ENCODE data around the gene NEIL1.
"Not testable (repeated sequence)": the region's sequence is repeated elsewhere in the genome, so short reads cannot be mapped to it uniquely, and the experiment has no call there.

The NEIL1 gene

GRCh38 chr15:75335313-75335704 lies 11.5 kb upstream of the NEIL1 start:
- 38% methylated on average over 1 of the region's 3 CpGs; no CpG with 5 or more reads in 1 of the 2 experiments for WGBS, 2 experiments (ENCODE audit: insufficient coverage in 2 of 2)
- Histone ChIP-seq H3K4me1 (ENCODE audit: control insufficient read depth, insufficient read depth, low read length, poor library complexity, severe bottlenecking) (peaks cover 5% of the 10 kb centered on the region), H3K4me3 (ENCODE audit: extremely low read depth, insufficient read depth, low read length, poor library complexity, severe bottlenecking) (peak overlapping the region; percentile 78), H3K9me3 (ENCODE audit: control insufficient read depth, low read length) (no peaks in the 10 kb centered on the region), H3K27ac (ENCODE audit: low read depth, low read length, severe bottlenecking) (peak overlapping the region; percentile 23), H3K36me3 (ENCODE audit: control insufficient read depth, insufficient read depth, low read length) (peaks cover 12% of the 10 kb centered on the region)

GRCh38 chr15:75335705-75336355 lies 11.0 kb upstream of the NEIL1 start, which contains the start of gene COMMD4:
Gene COMMD4 (plus strand): TSS chr15:75336063. CDS start chr15:75336090, 27 bp downstream.
- H3K9me3 ChIP-seq (ENCODE audit: control insufficient read depth, low read length): no peaks in the 10 kb centered on the region
- H3K27ac ChIP-seq (ENCODE audit: low read depth, low read length, severe bottlenecking): peak within 1 kb of the TSS; percentile 23
- H3K4me1 ChIP-seq (ENCODE audit: control insufficient read depth, insufficient read depth, low read length, poor library complexity, severe bottlenecking): peaks cover 5% of the 10 kb centered on the region
- 2% methylated on average over 38 to 40 of the region's 42 CpGs for WGBS, 2 experiments (ENCODE audit: insufficient coverage in 2 of 2)
- H3K4me3 ChIP-seq (ENCODE audit: extremely low read depth, insufficient read depth, low read length, poor library complexity, severe bottlenecking): peak within 1 kb of the TSS; percentile 78
- H3K36me3 ChIP-seq (ENCODE audit: control insufficient read depth, insufficient read depth, low read length): peaks cover 16% of the 10 kb centered on the region

- WGBS, 2 experiments (ENCODE audit: insufficient coverage in 2 of 2): 90 to 98% methylated on average over 6 of the region's 11 CpGs
- no peaks in the 10 kb centered on the region for H3K9me3 ChIP-seq (ENCODE audit: control insufficient read depth, low read length)
- no peak overlapping the region for H3K4me3 ChIP-seq (ENCODE audit: extremely low read depth, insufficient read depth, low read length, poor library complexity, severe bottlenecking)
- H3K27ac ChIP-seq (ENCODE audit: low read depth, low read length, severe bottlenecking): no peak overlapping the region
- H3K36me3 ChIP-seq (ENCODE audit: control insufficient read depth, insufficient read depth, low read length): peaks cover 24% of the 10 kb centered on the region
- peaks cover 5% of the 10 kb centered on the region for H3K4me1 ChIP-seq (ENCODE audit: control insufficient read depth, insufficient read depth, low read length, poor library complexity, severe bottlenecking)
Observed at GRCh38 chr15:75338661-75339240, 8.1 kb upstream of the NEIL1 start.

GRCh38 chr15:75339531-75340240 lies 7.2 kb upstream of the NEIL1 start:
- Histone ChIP-seq H3K4me1 (ENCODE audit: control insufficient read depth, insufficient read depth, low read length, poor library complexity, severe bottlenecking) (peaks cover 5% of the 10 kb centered on the region), H3K36me3 (ENCODE audit: control insufficient read depth, insufficient read depth, low read length) (peaks cover 24% of the 10 kb centered on the region), H3K4me3 (ENCODE audit: extremely low read depth, insufficient read depth, low read length, poor library complexity, severe bottlenecking) (no peak overlapping the region), H3K27ac (ENCODE audit: low read depth, low read length, severe bottlenecking) (no peak overlapping the region), H3K9me3 (ENCODE audit: control insufficient read depth, low read length) (no peaks in the 10 kb centered on the region)
- 94 to 97% methylated on average over 12 of the region's 13 CpGs for WGBS, 2 experiments (ENCODE audit: insufficient coverage in 2 of 2)

- Histone ChIP-seq H3K9me3 (ENCODE audit: control insufficient read depth, low read length) (no peaks in the 10 kb centered on the region), H3K36me3 (ENCODE audit: control insufficient read depth, insufficient read depth, low read length) (peaks cover 24% of the 10 kb centered on the region), H3K4me1 (ENCODE audit: control insufficient read depth, insufficient read depth, low read length, poor library complexity, severe bottlenecking) (no peaks in the 10 kb centered on the region), H3K27ac (ENCODE audit: low read depth, low read length, severe bottlenecking) (no peak overlapping the region), H3K4me3 (ENCODE audit: extremely low read depth, insufficient read depth, low read length, poor library complexity, severe bottlenecking) (no peak overlapping the region)
- 86 to 90% methylated on average over 6 of the region's 6 CpGs for WGBS, 2 experiments (ENCODE audit: insufficient coverage in 2 of 2)
Observed at GRCh38 chr15:75342221-75342620, 4.6 kb upstream of the NEIL1 start.

GRCh38 chr15:75343953-75344352 lies 2.9 kb upstream of the NEIL1 start:
- peaks cover 21% of the 10 kb centered on the region for H3K36me3 ChIP-seq (ENCODE audit: control insufficient read depth, insufficient read depth, low read length)
- not testable (repeated sequence) for H3K27ac ChIP-seq (ENCODE audit: low read depth, low read length, severe bottlenecking); H3K4me1 ChIP-seq (ENCODE audit: control insufficient read depth, insufficient read depth, low read length, poor library complexity, severe bottlenecking); H3K4me3 ChIP-seq (ENCODE audit: extremely low read depth, insufficient read depth, low read length, poor library complexity, severe bottlenecking); H3K9me3 ChIP-seq (ENCODE audit: control insufficient read depth, low read length)
- WGBS, 2 experiments (ENCODE audit: insufficient coverage in 2 of 2): 81 to 83% methylated on average over 7 of the region's 8 CpGs

GRCh38 chr15:75347222-75348033 lies 589 bp downstream of the NEIL1 start:
- Histone ChIP-seq H3K4me1 (ENCODE audit: control insufficient read depth, insufficient read depth, low read length, poor library complexity, severe bottlenecking) (peaks cover 4% of the 10 kb centered on the region), H3K9me3 (ENCODE audit: control insufficient read depth, low read length) (no peaks in the 10 kb centered on the region), H3K27ac (ENCODE audit: low read depth, low read length, severe bottlenecking) (no peak overlapping the region), H3K4me3 (ENCODE audit: extremely low read depth, insufficient read depth, low read length, poor library complexity, severe bottlenecking) (peak overlapping the region; percentile 70), H3K36me3 (ENCODE audit: control insufficient read depth, insufficient read depth, low read length) (no peaks in the 10 kb centered on the region)
- WGBS, 2 experiments (ENCODE audit: insufficient coverage in 2 of 2): 0 to 3% methylated on average over 37 to 52 of the region's 65 CpGs

- H3K9me3 ChIP-seq (ENCODE audit: control insufficient read depth, low read length): no peaks in the 10 kb centered on the region
- H3K4me1 ChIP-seq (ENCODE audit: control insufficient read depth, insufficient read depth, low read length, poor library complexity, severe bottlenecking): peaks cover 4% of the 10 kb centered on the region
- H3K4me3 ChIP-seq (ENCODE audit: extremely low read depth, insufficient read depth, low read length, poor library complexity, severe bottlenecking): peak overlapping the region; percentile 70
- no peaks in the 10 kb centered on the region for H3K36me3 ChIP-seq (ENCODE audit: control insufficient read depth, insufficient read depth, low read length)
- no peak overlapping the region for H3K27ac ChIP-seq (ENCODE audit: low read depth, low read length, severe bottlenecking)
- 0 to 1% methylated on average over 28 to 35 of the region's 45 CpGs for WGBS, 2 experiments (ENCODE audit: insufficient coverage in 2 of 2)
Observed at GRCh38 chr15:75348034-75348561, 1.3 kb downstream of the NEIL1 start.

GRCh38 chr15:75348562-75349350 lies 1.9 kb downstream of the NEIL1 start:
- Histone ChIP-seq H3K36me3 (ENCODE audit: control insufficient read depth, insufficient read depth, low read length) (peaks cover 6% of the 10 kb centered on the region), H3K27ac (ENCODE audit: low read depth, low read length, severe bottlenecking) (no peak overlapping the region), H3K4me3 (ENCODE audit: extremely low read depth, insufficient read depth, low read length, poor library complexity, severe bottlenecking) (peak overlapping the region; percentile 70), H3K4me1 (ENCODE audit: control insufficient read depth, insufficient read depth, low read length, poor library complexity, severe bottlenecking) (peaks cover 4% of the 10 kb centered on the region), H3K9me3 (ENCODE audit: control insufficient read depth, low read length) (no peaks in the 10 kb centered on the region)
- 49 to 51% methylated on average over 40 to 46 of the region's 46 CpGs for WGBS, 2 experiments (ENCODE audit: insufficient coverage in 2 of 2)

- not testable (repeated sequence) for H3K4me3 ChIP-seq (ENCODE audit: extremely low read depth, insufficient read depth, low read length, poor library complexity, severe bottlenecking); H3K27ac ChIP-seq (ENCODE audit: low read depth, low read length, severe bottlenecking); H3K4me1 ChIP-seq (ENCODE audit: control insufficient read depth, insufficient read depth, low read length, poor library complexity, severe bottlenecking); H3K9me3 ChIP-seq (ENCODE audit: control insufficient read depth, low read length)
- 85 to 94% methylated on average over 8 of the region's 8 CpGs for WGBS, 2 experiments (ENCODE audit: insufficient coverage in 2 of 2)
- H3K36me3 ChIP-seq (ENCODE audit: control insufficient read depth, insufficient read depth, low read length): peaks cover 11% of the 10 kb centered on the region
Observed at GRCh38 chr15:75349351-75349669, 2.5 kb downstream of the NEIL1 start.
